Endothelial cell (in vitro differentiated cells): ENCODE data around the gene STK11. TPM values are rescaled to one million over a fixed set of nuclear protein-coding genes. Genes with fewer than 3 reads are reported as not detected.

ENCODE experiments used
- DNase-seq: peaks from one replicate; pipeline ENCODE4 v3.0.0; 2021; ENCODE audit warnings: low spot score
- H3K27ac Mint-ChIP-seq: one replicate; pipeline ENCODE4 v1.8.0; 2021; ENCODE audit warnings: mixed read lengths, inconsistent platforms; ENCODE audit not compliant: unreplicated experiment
- H3K27me3 Mint-ChIP-seq: one replicate; pipeline ENCODE4 v1.8.0; 2021; ENCODE audit warnings: mild to moderate bottlenecking, moderate library complexity, mixed read lengths, inconsistent platforms; ENCODE audit not compliant: unreplicated experiment
- H3K36me3 Mint-ChIP-seq: one replicate; pipeline ENCODE4 v1.8.0; 2021; ENCODE audit warnings: mild to moderate bottlenecking, low read depth, mixed read lengths, inconsistent platforms; ENCODE audit not compliant: unreplicated experiment
- H3K4me1 Mint-ChIP-seq: one replicate; pipeline ENCODE4 v1.8.0; 2021; ENCODE audit warnings: mild to moderate bottlenecking, mixed read lengths, inconsistent platforms; ENCODE audit not compliant: unreplicated experiment
- H3K4me3 Mint-ChIP-seq: one replicate; pipeline ENCODE4 v1.8.0; 2021; ENCODE audit warnings: mild to moderate bottlenecking, mixed read lengths, inconsistent platforms; ENCODE audit not compliant: unreplicated experiment
- H3K9me3 Mint-ChIP-seq: one replicate; pipeline ENCODE4 v1.8.0; 2021; ENCODE audit warnings: mixed read lengths, inconsistent platforms; ENCODE audit not compliant: unreplicated experiment
- total RNA-seq: library from RNA; stranded (reverse); fragmentation: NEBNext Ultra II Directional; extraction: Animal tissue kit (Norgen Biotek cat#: 25700); gene quantifications from one replicate; pipeline ENCODE4 v1.2.1, GENCODE V29; 2021; ENCODE audit not compliant: unreplicated experiment
- TF ChIP-seq, protein P1 (sequence below): fragments of 200-600 bp; sonication (generic); IDR thresholded peaks from one replicate; pipeline ENCODE4 v1.5.0; 2021; ENCODE audit warnings: antibody characterized with exemption; ENCODE audit not compliant: unreplicated experiment

Gene STK11
- total RNA-seq, 1 donor from 2014 or later: 63.9 TPM

DNA sequence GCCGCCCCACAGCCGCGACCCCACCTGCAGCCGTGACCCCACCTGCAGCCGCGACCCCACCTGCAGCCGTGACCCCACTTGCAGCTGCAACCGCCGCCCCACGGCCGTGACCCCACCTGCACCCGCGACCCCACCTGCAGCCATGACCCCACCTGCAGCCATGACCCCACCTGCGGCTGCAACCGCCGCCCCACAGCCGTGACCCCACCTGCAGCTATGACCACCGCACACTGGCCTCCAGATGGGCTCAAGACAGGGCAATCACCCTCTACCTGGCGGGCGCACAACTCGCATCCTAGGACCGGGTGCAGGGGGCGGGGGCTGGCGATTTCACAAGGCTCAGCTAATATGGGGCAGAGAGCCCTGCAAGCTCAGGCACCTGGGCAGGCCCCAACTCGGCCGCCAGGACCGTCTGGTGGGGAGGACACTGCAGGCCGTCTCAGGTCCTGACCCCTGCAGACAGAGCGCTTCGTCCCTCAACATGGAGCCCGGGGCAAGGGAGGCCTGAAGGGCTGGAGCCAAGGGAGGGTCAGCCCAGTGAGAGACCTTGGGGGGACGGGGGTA is 46.6 kb upstream of the STK11 start:
- H3K4me3 Mint-ChIP-seq: no peak overlapping the region
- no peak for DNase-seq
- no peak overlapping the region for H3K27ac Mint-ChIP-seq
- H3K36me3 Mint-ChIP-seq: peaks cover 4% of the 10 kb centered on the region
- H3K4me1 Mint-ChIP-seq: peaks cover 3% of the 10 kb centered on the region
- H3K27me3 Mint-ChIP-seq: peaks cover 2% of the 10 kb centered on the region
- no peaks in the 10 kb centered on the region for H3K9me3 Mint-ChIP-seq
- TF ChIP-seq, protein P1, sequence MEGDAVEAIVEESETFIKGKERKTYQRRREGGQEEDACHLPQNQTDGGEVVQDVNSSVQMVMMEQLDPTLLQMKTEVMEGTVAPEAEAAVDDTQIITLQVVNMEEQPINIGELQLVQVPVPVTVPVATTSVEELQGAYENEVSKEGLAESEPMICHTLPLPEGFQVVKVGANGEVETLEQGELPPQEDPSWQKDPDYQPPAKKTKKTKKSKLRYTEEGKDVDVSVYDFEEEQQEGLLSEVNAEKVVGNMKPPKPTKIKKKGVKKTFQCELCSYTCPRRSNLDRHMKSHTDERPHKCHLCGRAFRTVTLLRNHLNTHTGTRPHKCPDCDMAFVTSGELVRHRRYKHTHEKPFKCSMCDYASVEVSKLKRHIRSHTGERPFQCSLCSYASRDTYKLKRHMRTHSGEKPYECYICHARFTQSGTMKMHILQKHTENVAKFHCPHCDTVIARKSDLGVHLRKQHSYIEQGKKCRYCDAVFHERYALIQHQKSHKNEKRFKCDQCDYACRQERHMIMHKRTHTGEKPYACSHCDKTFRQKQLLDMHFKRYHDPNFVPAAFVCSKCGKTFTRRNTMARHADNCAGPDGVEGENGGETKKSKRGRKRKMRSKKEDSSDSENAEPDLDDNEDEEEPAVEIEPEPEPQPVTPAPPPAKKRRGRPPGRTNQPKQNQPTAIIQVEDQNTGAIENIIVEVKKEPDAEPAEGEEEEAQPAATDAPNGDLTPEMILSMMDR: no peak

DNA sequence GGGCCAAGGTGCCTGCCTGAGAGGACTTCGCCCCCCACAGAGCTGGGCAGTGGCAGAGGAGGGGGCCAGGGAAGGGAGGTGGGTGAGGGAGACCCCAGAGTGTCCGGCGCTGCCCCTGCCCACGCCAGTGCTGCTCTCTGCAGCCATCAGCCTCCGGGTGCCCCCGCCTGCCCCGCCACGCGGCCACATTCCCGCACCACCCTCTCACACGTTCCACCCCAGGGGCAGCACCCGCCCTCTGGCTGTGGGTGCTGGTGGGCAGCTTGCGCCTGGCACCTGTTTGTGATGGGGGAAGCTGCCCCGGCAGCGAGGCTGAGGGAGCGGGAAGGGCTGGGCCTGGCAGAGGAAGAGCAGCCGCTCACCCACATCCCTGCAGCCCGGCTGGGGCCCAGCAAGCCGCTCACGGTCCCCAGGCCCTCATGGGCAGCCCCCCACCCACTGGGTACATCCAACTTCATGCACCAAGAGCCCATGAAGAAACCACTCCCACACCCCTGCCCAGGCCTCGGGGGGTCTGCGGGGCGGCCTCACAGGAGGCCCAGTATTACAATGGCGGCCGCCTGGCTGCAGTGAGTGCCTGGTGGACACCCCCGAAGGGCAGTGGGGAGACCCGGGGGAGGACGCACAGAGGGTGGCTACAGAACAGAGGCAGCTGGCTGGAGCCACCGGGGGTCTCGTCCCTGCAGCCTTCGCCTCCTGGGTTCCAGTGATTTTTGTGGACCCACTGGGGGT is 45.5 kb upstream of the STK11 start:
- Mint-ChIP-seq H3K4me3 (no peak overlapping the region), H3K9me3 (no peaks in the 10 kb centered on the region), H3K27me3 (peaks cover 2% of the 10 kb centered on the region), H3K4me1 (peaks cover 3% of the 10 kb centered on the region), H3K27ac (no peak overlapping the region), H3K36me3 (peaks cover 4% of the 10 kb centered on the region)
- TF ChIP-seq, protein P1: no peak
- no peak for DNase-seq

DNA sequence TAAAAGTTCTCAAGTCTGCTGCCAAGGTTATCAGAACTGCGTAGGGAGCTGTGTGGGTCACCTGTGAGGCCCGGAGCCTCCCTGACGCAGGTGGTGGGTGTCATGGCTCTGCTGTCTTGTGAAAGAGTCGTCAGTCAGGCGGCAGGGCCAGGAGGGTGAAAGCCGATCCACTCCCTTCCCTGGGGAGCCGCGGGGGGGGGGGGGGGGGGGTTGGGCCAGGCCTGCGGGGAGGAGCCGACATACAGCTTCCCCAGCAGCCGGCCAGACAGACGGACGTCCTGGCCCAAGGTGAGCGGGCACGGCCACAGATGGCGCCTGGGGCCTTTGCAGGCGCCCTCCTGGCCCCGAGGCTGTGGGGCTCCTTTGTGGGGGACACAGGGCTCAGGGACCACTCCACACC is 43.9 kb upstream of the STK11 start:
- no peak overlapping the region for H3K27ac Mint-ChIP-seq

DNA sequence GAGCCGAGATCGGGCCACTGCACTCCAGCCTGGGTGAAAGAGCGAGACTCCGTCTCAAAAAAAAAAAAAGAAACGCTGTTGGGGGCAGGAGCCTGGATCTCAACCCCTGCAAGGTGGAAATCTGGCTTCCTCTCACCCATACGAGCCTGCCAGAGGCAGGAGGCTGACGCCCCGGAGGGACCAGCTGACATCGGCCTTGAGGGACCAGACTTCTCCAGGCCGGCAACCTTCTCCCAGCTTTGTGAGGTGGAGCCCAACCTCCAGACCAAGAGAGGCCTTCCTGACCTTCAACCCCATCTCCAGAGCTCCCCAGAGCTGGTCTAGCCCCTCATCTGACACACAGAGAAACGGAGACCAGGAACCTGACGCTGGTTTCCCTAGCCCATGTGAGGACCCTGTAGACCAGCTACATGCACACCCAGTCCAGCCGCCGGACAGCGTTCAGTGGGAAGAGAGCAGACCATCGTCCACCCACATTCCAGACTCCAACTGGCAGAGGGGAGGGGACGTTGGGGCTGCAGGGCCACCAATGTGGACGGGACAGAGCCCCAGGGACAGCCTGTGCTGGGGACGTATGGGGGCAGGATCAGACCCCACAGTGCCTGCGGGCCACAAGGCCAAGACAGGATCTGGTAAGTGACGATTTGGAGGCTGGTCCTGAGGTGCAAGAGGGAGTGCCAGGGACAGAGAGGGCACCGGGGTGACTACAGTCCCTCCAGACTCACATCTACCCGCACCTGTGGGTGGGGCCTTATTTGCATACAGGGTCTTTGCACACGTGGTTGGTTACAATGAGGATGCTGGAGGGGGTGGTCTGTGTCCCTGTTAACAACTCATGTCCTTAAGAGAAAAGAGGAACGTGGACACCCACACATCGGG is 42.9 kb upstream of the STK11 start:
- Mint-ChIP-seq H3K4me1 (peaks cover 3% of the 10 kb centered on the region), H3K27ac (peak overlapping the region; percentile 61), H3K27me3 (peaks cover 2% of the 10 kb centered on the region), H3K9me3 (no peaks in the 10 kb centered on the region), H3K36me3 (peaks cover 7% of the 10 kb centered on the region), H3K4me3 (peak overlapping the region; percentile 37)
- TF ChIP-seq, protein P1: no peak
- DNase-seq: no peak

More for the DNA sequence above, 43.9 kb upstream of the STK11 start:
- Mint-ChIP-seq H3K9me3 (no peaks in the 10 kb centered on the region), H3K36me3 (peaks cover 7% of the 10 kb centered on the region), H3K4me1 (peaks cover 3% of the 10 kb centered on the region), H3K27me3 (peaks cover 2% of the 10 kb centered on the region), H3K4me3 (no peak overlapping the region)
- no peak for DNase-seq
- TF ChIP-seq, protein P1: no peak
